K562 (cell line): ENCODE results near the gene ARID5B. TPM values are rescaled to one million over a fixed set of nuclear protein-coding genes. Genes with fewer than 3 reads are reported as not detected.
A peak's percentile ranks its signal among the peaks of the same experiment; 100 is the strongest.

Experiments used
- ATAC-seq: fragments of 200-7000 bp; cut with Tn5 transposase; 3 replicates; pipeline ENCODE4 v1.9.1; 2020; ENCODE audit warnings: moderate library complexity
- BruUV-seq: library from RNA; stranded (reverse); fragments of 400-500 nt; replicated peaks from 2 replicates; lab custom pipeline; 2021; lab: Mats Ljungman, UMichigan
- CTCF ChIA-PET: fragments of 300-600 bp; formaldehyde crosslinking; extraction: SDS; loops from one replicate; lab custom pipeline; 2021; ENCODE audit warnings: low intra/inter-chr PET ratio; lab: Yijun Ruan, JAX
- POLR2A ChIA-PET: fragments of 300-600, 350-650 bp; sonication (Branson Sonifier 250); formaldehyde crosslinking; extraction: SDS; loops from one replicate; lab custom pipeline; 2021; ENCODE audit warnings: antibody characterized with exemption, inconsistent platforms; lab: Yijun Ruan, JAX
- DNase-seq, 4 experiments: peaks; one replicate each; pipeline versions ENCODE4 v3.0.0 to v3.0.0-alpha.2; 2011 to 2018; ENCODE audit warnings: low spot score in 3 of 4, mixed read lengths in 3 of 4; ENCODE audit errors: extremely low read depth in 1 of 4
- FAIRE-seq: peaks from 2 replicates; lab custom pipeline; 2011; peaks lifted over from hg19 to GRCh38; lab: Jason Lieb, UNC
- H2AFZ ChIP-seq: 2 replicates; pipeline ENCODE4 v1.6.0; 2011; ENCODE audit warnings: low read depth, low read length, control low read depth, inconsistent platforms
- H3K27ac ChIP-seq: fragments of 200-600 bp; 3 replicates; pipeline ENCODE4 v1.8.0; 2011; ENCODE audit warnings: low read depth, mild to moderate bottlenecking, control low read depth, inconsistent platforms, low read length, moderate library complexity, mixed read lengths; ENCODE audit errors: extremely low read depth
- H3K27me3 ChIP-seq, 2 experiments: fragments of 300-600 bp in 1 of 2; 2 replicates in 1 of 2; 3 replicates in 1 of 2; pipeline versions ENCODE4 v1.6.0 to v1.8.0; 2011; ENCODE audit warnings: inconsistent platforms in 2 of 2, low read length in 2 of 2, mild to moderate bottlenecking in 1 of 2, mixed read lengths in 1 of 2, moderate library complexity in 1 of 2; ENCODE audit not compliant: control insufficient read depth in 2 of 2, insufficient read depth in 2 of 2
- H3K36me3 ChIP-seq: fragments of 300-600 bp; 3 replicates; pipeline ENCODE4 v1.8.0; 2011; ENCODE audit warnings: mild to moderate bottlenecking, low read length, inconsistent platforms; ENCODE audit not compliant: control insufficient read depth, insufficient read depth
- H3K4me1 ChIP-seq, 2 experiments: fragments of 200-600 bp in 1 of 2; replicated peaks in 1 of 2; 2 replicates in 1 of 2; 3 replicates in 1 of 2; pipeline versions ENCODE4 v1.5.1 to v1.8.0; 2011; ENCODE audit warnings: inconsistent platforms in 2 of 2, low read length in 2 of 2, mild to moderate bottlenecking in 1 of 2, mixed read lengths in 1 of 2, moderate library complexity in 1 of 2; ENCODE audit not compliant: control insufficient read depth in 2 of 2, insufficient read depth in 2 of 2
- H3K4me2 ChIP-seq: 2 replicates; pipeline ENCODE4 v1.6.1; 2011; ENCODE audit warnings: low read length, control low read depth, inconsistent platforms, mixed read lengths; ENCODE audit not compliant: insufficient read depth
- H3K4me3 ChIP-seq: fragments of 200-600 bp; sonication (generic), shearing (Covaris generic); 2 replicates; pipeline ENCODE4 v1.5.1; 2016; ENCODE audit warnings: control low read depth, inconsistent platforms
- H3K79me2 ChIP-seq: fragments of 200-600 bp; 3 replicates; pipeline ENCODE4 v1.8.0; 2011; ENCODE audit warnings: low read length, inconsistent platforms; ENCODE audit not compliant: control insufficient read depth, insufficient read depth
- H3K9ac ChIP-seq, 2 experiments: 2 replicates each; pipeline versions ENCODE4 v1.6.0 to v1.6.1; 2011; ENCODE audit warnings: low read depth in 2 of 2, low read length in 2 of 2, control low read depth in 1 of 2, inconsistent platforms in 1 of 2, mild to moderate bottlenecking in 1 of 2, mixed read lengths in 1 of 2; ENCODE audit not compliant: insufficient read depth in 1 of 2
- H3K9me1 ChIP-seq: one replicate; pipeline ENCODE4 v1.6.0; 2011; ENCODE audit warnings: inconsistent platforms, mild to moderate bottlenecking, low read length, moderate library complexity; ENCODE audit not compliant: control insufficient read depth, insufficient read depth
- H3K9me3 ChIP-seq: replicated peaks from 2 replicates; pipeline ENCODE4 v1.5.1; 2011; ENCODE audit warnings: low read depth, low read length, inconsistent platforms; ENCODE audit not compliant: control insufficient read depth, insufficient read depth
- H4K20me1 ChIP-seq: replicated peaks from 2 replicates; pipeline ENCODE4 v1.6.1; 2011; ENCODE audit warnings: low read length, inconsistent platforms, mixed read lengths; ENCODE audit not compliant: control insufficient read depth, insufficient read depth
- BDP1 ChIP-seq: IDR thresholded peaks from 3 replicates; pipeline ENCODE4 v1.6.1; 2011; ENCODE audit not compliant: insufficient read length, insufficient read depth
- NFIC ChIP-seq: fragments of 450-650 bp; IDR thresholded peaks from 2 replicates; pipeline ENCODE4 v1.6.1; 2017; ENCODE audit warnings: mild to moderate bottlenecking, inconsistent platforms
- ZKSCAN1 ChIP-seq: fragments of 150-350 bp; IDR thresholded peaks from 2 replicates; pipeline ENCODE4 v1.6.1; 2016; ENCODE audit warnings: low read depth, low read length
- WGBS: fragments of 100-300 bp; shearing (Covaris generic); methylation state at CpG from one replicate; pipeline ENCODE4 v1.1.6; 2016; ENCODE audit warnings: low coverage, mixed read lengths; ENCODE audit not compliant: insufficient coverage; ENCODE audit errors: missing lambda C conversion rate; 5-methylcytosine and 5-hydroxymethylcytosine counted together
- in situ Hi-C: fragments of 300-500 bp; cut with MboI; formaldehyde crosslinking; loops from 4 replicates; pipeline ENCODE4 v1.15.0; 2018; ENCODE audit warnings: inconsistent platforms, mixed read lengths
- intact Hi-C: fragments of 100-400 bp; cut with micrococcal nuclease; formaldehyde crosslinking; loops from 2 replicates; pipeline ENCODE4 v1.14.2; 2022
- polyA plus RNA-seq, 8 experiments: library from polyadenylated mRNA; depleted of rRNA in 4 of 8; stranded (reverse) in 5 of 8; unstranded in 3 of 8; fragments of >200 nt; fragmentation: Nextera tagmentation in 2 of 8; fragmentation: Illumina TruSeq in 1 of 8; extraction: Ambion mirVana in 2 of 8; extraction: Trizol in 1 of 8; gene quantifications; 2 replicates each; pipeline versions ENCODE4 v1.2.1 to v1.2.3, GENCODE V29; 2011 to 2014; ENCODE audit warnings: inconsistent platforms in 1 of 8, missing spikeins in 1 of 8
- total RNA-seq, 7 experiments: library from RNA; depleted of rRNA in 6 of 7; stranded (reverse); fragments of >200 nt in 6 of 7; fragmentation: Illumina TruSeq in 2 of 7; extraction: Trizol in 2 of 7; gene quantifications; 2 replicates each; pipeline versions ENCODE4 v1.2.1 to v1.2.3, GENCODE V29; 2011 to 2021; ENCODE audit warnings: low replicate concordance in 1 of 7
- TF ChIP-seq, protein P1 (sequence below), 3 experiments: fragments of 200-800 bp in 1 of 3; fragments of 250-450 bp in 1 of 3; fragments of 450-650 bp in 1 of 3; sonication (Bioruptor Pico) in 1 of 3; sonication (Bioruptor generic) in 1 of 3; formaldehyde crosslinking in 1 of 3; IDR thresholded peaks; 2 replicates each; pipeline versions ENCODE4 v1.6.1 to v1.8.0; 2016 to 2022; ENCODE audit warnings: mild to moderate bottlenecking in 2 of 3, missing genetic modification characterization in 2 of 3, missing compliant biosample characterization in 1 of 3, moderate library complexity in 1 of 3
- TF ChIP-seq, protein P2 (sequence below), 2 experiments: fragments of 200-800 bp in 1 of 2; sonication (Bioruptor generic) in 1 of 2; sonication (generic) in 1 of 2; formaldehyde crosslinking in 1 of 2; IDR thresholded peaks in 1 of 2; conservative IDR thresholded peaks in 1 of 2; 2 replicates each; pipeline versions ENCODE4 v1.5.0 to v1.6.1; 2016 to 2020; ENCODE audit warnings: missing compliant biosample characterization in 1 of 2, missing genetic modification characterization in 1 of 2, missing genetic modification reagents in 1 of 2

ARID5B gene
- total and polyA plus RNA-seq, 9 of the 15 experiments (the other 6 are each of a cell fraction or from before 2014, with no cell fraction given), result 0.48 to 1.6 (median 0.80) TPM

DNA sequence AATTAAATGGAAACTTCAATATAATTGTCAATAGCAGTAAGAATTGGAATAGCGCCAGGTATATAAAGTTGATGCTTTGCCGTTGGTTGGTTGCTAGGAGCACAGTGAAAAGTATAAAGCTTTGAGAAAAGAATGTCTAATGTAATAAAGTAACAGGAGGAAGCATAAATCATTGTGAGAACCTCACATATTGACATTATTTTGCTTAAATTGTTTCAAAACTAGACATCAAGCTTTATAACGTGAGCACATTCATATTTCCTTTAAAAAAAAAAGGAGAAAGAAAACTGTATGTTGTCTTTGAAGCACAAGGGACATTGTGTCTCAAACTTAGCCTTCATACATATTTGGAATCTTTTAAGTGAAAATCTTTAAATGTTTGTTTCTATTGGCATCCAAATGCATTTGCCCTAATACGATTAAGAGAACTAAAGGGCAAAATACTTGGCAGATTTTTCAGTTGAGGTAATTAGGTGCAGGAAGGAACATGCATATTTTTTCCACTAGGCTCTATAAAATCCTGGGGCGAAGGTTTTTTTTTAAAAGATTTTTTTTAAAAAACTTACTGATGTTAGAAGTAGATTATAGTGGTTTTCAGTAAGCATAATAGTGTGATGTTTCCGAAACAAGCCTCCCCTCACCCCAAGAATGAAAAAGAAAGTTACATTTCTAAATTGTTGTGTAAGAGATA, 92.4 kb downstream of the ARID5B start:
- no peaks in the 10 kb centered on the region for H3K79me2 ChIP-seq
- H2AFZ ChIP-seq, result peak overlapping the region; percentile 12; the same call in 1 of the 2 replicates
- no peak overlapping the region for H3K27ac ChIP-seq
- FAIRE-seq (no peak), ATAC-seq (no peak), DNase-seq (no peak)
- POLR2A ChIA-PET, result no interaction called here
- in situ Hi-C loops (no loop called here), intact Hi-C loops (no loop called here)
- no peaks in the 10 kb centered on the region for H4K20me1 ChIP-seq
- H3K9me3 ChIP-seq, result no peaks in the 10 kb centered on the region
- no TSS peak for BruUV-seq
- no peak overlapping the region for H3K9ac ChIP-seq
- CTCF ChIA-PET, result no interaction called here
- no peaks in the 10 kb centered on the region for H3K9me1 ChIP-seq
- H3K36me3 ChIP-seq, result no peaks in the 10 kb centered on the region
- no peak overlapping the region for H3K4me2 ChIP-seq
- H3K4me3 ChIP-seq, result no peak overlapping the region
- no peaks in the 10 kb centered on the region for H3K4me1 ChIP-seq
- TF ChIP-seq ZKSCAN1 (no peak), NFIC (peak; percentile 44)
- WGBS, result 33% methylated on average over 6 of the region's 6 CpGs
- H3K27me3 ChIP-seq, result no peaks in the 10 kb centered on the region; a peak in 2 of 5 replicates

DNA sequence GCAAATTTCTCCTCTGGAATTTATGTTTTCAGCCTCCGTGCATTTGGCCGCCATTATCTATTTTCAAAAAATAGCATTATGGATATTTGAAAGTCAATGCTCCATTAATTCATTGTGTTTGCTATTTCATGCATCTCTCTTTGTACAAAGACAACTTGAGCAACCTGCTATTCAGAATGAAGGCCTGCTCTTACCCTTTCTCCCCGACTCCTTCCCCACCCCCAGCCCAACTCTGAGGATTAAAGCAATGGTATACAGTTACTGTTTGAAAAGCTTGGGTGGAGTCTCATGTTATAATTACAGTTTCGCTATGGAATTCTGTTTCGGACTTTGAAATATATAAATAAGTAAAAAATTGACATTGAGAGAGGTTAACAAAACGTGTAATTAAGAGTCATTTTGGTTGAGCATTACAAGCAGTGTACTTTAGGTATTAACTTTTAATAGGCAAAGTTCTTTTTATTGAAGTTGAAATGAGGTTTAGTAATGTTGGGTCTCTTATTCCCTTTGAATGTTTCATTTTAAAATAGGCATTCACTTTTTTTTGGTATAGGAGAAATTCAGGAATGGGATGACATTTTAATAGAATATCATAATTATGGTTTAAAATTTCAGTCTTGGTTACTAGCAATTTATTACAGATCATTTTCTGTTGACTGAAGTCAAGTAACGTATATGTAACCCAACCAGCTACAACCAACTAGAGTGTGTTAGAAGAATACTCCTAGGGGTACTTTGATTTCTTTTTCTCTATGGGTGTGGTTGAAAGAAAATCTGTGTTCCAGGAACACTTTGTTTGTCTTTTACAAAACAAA, 93.1 kb downstream of the ARID5B start:
- no peak for ATAC-seq
- Histone ChIP-seq H3K27me3 (no peaks in the 10 kb centered on the region; a peak in 2 of 5 replicates), H3K27ac (no peak overlapping the region), H3K4me3 (no peak overlapping the region), H2AFZ (peak overlapping the region; percentile 12; the same call in 1 of the 2 replicates), H4K20me1 (no peaks in the 10 kb centered on the region), H3K9me3 (no peaks in the 10 kb centered on the region), H3K4me2 (no peak overlapping the region), H3K9ac (no peak overlapping the region), H3K36me3 (no peaks in the 10 kb centered on the region), H3K4me1 (no peaks in the 10 kb centered on the region), H3K9me1 (no peaks in the 10 kb centered on the region), H3K79me2 (no peaks in the 10 kb centered on the region)
- no TSS peak for BruUV-seq
- no peak for DNase-seq
- WGBS, result 16% methylated on average over 7 of the region's 7 CpGs
- FAIRE-seq, result no peak
- CTCF ChIA-PET, result no interaction called here
- intact Hi-C loops (no loop called here), in situ Hi-C loops (no loop called here)
- POLR2A ChIA-PET, result no interaction called here
- TF ChIP-seq, protein P1, sequence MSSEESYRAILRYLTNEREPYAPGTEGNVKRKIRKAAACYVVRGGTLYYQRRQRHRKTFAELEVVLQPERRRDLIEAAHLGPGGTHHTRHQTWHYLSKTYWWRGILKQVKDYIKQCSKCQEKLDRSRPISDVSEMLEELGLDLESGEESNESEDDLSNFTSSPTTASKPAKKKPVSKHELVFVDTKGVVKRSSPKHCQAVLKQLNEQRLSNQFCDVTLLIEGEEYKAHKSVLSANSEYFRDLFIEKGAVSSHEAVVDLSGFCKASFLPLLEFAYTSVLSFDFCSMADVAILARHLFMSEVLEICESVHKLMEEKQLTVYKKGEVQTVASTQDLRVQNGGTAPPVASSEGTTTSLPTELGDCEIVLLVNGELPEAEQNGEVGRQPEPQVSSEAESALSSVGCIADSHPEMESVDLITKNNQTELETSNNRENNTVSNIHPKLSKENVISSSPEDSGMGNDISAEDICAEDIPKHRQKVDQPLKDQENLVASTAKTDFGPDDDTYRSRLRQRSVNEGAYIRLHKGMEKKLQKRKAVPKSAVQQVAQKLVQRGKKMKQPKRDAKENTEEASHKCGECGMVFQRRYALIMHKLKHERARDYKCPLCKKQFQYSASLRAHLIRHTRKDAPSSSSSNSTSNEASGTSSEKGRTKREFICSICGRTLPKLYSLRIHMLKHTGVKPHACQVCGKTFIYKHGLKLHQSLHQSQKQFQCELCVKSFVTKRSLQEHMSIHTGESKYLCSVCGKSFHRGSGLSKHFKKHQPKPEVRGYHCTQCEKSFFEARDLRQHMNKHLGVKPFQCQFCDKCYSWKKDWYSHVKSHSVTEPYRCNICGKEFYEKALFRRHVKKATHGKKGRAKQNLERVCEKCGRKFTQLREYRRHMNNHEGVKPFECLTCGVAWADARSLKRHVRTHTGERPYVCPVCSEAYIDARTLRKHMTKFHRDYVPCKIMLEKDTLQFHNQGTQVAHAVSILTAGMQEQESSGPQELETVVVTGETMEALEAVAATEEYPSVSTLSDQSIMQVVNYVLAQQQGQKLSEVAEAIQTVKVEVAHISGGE (CRISPR knock-in tag; IDR thresholded peaks at IDR 0.05), result no peak
- TF ChIP-seq, protein P2, sequence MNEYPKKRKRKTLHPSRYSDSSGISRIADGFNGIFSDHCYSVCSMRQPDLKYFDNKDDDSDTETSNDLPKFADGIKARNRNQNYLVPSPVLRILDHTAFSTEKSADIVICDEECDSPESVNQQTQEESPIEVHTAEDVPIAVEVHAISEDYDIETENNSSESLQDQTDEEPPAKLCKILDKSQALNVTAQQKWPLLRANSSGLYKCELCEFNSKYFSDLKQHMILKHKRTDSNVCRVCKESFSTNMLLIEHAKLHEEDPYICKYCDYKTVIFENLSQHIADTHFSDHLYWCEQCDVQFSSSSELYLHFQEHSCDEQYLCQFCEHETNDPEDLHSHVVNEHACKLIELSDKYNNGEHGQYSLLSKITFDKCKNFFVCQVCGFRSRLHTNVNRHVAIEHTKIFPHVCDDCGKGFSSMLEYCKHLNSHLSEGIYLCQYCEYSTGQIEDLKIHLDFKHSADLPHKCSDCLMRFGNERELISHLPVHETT (CRISPR knock-in tag; conservative IDR thresholded peaks at IDR 0.05 in 1 of 2, IDR thresholded peaks at IDR 0.05 in 1 of 2), result no peak
- no peak for TF ChIP-seq BDP1
